COR-L47 (cell line): Measurements from ENCODE around the gene KATNA1.
"Not testable (repeated sequence)": the region's sequence is repeated elsewhere in the genome, so short reads cannot be mapped to it uniquely, and the experiment has no call there.

Experiments
- DNase-seq: peaks from one replicate; lab custom pipeline; 2025; lab: John Stamatoyannopoulos, UW

Gene KATNA1

DNA sequence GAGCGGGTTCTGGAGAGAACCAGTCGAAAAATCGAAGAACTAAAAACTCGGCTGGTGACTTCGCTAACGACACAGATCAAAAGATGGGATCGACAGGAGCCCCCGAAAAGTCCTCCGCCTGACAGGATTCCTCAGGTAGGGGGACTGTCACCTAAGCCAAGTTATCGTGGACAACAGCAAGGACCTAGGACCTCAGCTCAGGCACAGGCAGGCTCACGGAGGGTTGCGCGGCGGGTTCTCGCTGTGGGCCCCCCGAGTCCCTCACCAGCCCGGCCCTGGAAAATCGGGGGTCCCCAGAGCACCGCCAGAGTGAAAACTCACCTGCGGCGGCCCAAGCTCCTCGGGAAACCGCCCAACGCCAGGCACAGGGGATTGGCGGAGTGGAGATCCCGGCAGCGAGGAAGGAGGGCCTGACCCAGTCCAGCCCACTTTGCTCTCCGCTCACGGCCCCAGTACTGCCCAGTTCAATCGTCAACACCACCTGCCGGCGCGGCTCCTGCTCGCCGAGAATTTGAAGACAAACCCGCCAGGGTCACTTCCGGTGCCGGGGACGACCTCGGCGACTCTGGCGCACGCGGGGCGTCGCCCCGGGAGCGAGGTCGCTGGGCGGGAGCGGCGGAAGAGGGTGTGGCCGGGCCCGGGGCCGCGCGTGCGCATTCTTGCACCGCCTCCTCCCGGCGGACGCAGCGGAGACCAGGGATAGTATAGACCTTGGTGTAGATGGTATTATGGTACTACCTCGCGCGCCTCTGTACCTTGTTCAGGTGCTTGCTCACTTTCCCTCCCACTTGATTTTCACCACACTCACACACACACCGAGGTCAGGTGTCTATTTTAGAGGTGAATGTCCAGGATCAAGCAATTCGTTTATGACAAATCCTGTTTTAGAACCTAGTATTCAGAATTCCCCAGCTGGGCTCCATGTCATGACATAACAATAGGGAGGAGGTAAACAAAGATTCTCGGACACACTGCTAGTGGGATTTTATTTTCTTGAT, at the start of gene KATNA1:
Gene KATNA1 (minus strand): TSS at position 567 of the 998 bp plus-strand sequence. CDS start 10,167 bp downstream, outside the sequence.
- DNase-seq: peak; percentile 39

DNA sequence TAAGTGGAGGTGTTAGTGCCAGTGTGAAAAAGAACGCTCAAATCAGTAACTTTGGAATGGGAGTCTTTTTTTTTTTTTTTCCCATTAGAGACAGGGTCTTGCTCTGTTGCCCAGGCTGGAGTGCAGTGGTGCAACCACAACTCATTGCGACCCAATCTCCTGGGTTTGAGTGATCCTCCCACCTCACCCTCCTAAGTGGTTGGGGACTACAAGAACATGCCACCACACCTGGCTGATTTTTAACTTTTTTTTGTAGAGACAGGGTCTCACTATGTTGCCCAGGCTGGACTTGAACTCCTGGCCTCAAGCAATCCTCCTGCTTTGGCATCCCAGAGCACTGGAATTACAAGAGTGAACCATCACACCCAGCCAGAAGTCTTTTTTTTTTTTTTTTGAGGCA, 49.7 kb upstream of the KATNA1 start:
- DNase-seq: no peak

- no peak for DNase-seq
These were observed 48.4 kb upstream of the KATNA1 start for GRCh38 chr6:149696901-149697300.

- DNase-seq: no peak
These were observed 46.4 kb upstream of the KATNA1 start for GRCh38 chr6:149694921-149695320.

DNA sequence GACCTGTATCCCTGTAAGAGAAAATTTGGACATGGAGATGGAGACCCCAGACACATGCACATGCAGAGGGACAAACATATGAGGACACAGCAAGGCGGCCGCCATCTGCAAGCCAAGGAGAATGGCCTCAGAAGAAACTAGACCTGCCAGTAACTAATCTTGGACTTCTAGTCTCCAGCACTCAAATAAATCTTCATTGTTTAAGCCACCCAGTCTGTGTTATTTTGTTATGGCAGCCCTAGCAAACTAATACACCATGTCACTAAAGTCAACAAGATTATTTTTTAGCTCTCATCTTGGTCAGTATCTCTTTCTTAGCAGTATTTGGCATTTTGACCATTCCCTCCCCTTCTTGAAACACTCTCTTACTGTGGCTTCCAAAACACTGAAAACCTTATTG, 42.7 kb upstream of the KATNA1 start:
- no peak for DNase-seq

GRCh38 chr6:149686230-149686629, 37.7 kb upstream of the KATNA1 start:
- DNase-seq: no peak

- DNase-seq: no peak
These were observed 34.8 kb upstream of the KATNA1 start for GRCh38 chr6:149683256-149683859.

DNA sequence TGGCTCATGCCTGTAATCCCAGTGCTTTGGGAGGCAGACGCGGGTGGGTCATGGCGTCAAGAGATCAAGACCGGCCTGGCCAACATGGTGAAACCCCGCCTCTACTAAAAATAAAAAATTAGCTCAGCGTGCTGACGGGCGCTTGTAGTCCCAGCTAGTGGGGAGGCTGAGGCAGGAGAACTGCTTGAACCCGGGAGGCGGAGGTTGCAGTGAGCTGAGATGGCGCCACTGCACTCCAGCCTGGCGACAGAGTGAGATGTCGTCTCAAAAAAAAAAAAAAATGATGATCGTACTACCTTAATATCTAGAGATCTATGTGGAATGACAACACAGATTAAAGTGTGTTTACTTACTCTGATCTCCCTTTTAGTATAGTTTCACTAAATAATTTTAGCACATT, 33.3 kb upstream of the KATNA1 start:
- not testable (repeated sequence) for DNase-seq

GRCh38 chr6:149681209-149681608, 32.7 kb upstream of the KATNA1 start:
- DNase-seq: no peak

DNA sequence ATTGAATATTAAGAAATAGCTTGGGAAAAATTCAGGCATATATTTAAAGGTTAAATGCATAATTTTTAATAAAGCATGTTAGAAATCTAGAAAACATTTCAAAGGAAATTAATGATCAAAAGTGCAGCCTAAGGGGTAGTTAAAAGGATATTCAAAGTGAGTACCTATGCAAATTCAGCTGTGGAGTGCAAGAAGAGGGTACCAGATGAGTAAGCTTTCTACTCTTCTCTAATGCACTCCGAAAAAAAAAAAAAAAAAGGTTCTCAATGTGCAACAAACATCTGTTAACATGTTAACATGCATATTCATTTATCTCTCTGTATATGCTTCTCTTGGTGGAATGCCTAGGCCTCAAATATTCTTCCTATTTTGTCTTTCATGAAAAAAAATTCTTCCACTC, 32.0 kb upstream of the KATNA1 start:
- no peak for DNase-seq

- DNase-seq: not testable (repeated sequence)
These were observed 23.8 kb upstream of the KATNA1 start for GRCh38 chr6:149672265-149672664.

DNA sequence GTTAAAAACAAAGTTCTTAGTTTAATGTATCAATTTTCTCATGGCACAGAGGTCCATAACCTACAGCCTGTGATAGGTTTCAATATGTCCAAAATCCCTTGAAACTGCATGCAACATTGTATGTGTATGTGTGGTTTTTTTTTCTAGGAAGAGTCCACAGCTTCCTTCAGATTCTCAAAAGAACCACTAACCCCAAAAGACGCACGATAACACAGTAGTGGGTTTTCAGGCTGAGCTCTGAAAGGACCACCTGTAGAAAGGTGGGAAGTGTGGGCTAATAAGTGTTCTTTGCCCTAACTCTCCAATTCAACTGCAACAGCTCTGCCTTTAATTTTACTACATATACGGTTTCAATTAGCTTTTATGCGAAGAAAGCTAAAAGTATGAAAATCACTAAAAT, 11.5 kb upstream of the KATNA1 start:
- DNase-seq: no peak

GRCh38 chr6:149657441-149657840, 8.9 kb upstream of the KATNA1 start:
- no peak for DNase-seq

DNA sequence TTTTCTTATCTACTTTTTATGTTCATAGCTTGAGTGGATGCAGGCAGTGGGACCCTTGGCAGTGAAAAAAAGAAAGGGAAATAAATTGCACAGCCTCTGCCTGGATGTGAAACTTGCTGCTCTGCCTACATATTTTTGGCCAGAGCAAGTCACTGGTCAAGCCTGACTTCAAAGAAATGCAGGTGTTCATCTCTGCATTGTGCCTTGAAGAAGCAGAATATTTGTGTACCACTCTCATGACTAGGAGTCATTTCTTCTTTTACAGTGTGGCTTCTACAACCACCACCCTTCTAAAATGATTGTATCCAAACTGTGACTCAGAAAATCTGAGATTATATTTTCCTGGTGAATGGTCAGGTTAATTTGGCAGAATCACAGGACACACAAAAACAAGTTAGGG, 2.5 kb upstream of the KATNA1 start:
- DNase-seq: no peak

- no peak for DNase-seq
These were observed 1.9 kb downstream of the KATNA1 start for GRCh38 chr6:149646599-149646998.

DNA sequence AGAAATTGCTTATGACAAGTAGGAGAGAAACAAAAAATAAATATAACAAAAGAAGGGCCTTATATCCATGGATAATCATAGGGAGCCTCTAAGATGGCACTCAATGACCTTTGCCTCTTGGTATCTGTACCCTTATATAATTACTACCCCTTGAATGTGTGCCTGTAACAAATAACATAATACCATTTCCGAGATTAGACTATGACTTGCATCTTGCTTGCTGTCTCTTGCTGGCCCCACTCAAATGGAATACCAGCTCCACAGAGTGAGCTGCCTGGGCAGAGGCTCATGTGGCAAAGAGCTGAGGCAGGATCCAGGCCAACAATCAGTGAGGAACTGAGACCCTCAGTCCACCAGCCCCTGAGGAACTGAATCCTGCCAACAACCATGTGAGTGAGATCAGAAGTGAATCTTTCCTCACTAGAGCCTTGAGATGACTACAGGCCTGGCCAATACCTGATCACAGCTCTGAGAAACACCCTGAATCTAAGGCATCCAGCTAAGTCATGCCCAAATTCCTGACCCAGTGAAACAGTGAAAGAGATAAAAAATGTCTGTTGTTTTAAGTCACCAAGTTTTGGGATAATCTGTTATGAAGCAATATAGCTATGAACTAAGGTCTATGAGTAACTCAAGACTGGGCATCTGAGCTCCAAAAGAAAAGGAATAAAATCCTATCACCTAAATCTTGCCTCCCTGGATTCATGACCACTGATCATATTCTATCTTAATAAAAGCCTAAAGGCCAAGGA, 5.5 kb downstream of the KATNA1 start:
- DNase-seq: no peak

- DNase-seq: no peak
These were observed 12.4 kb downstream of the KATNA1 start for GRCh38 chr6:149636124-149636523.

DNA sequence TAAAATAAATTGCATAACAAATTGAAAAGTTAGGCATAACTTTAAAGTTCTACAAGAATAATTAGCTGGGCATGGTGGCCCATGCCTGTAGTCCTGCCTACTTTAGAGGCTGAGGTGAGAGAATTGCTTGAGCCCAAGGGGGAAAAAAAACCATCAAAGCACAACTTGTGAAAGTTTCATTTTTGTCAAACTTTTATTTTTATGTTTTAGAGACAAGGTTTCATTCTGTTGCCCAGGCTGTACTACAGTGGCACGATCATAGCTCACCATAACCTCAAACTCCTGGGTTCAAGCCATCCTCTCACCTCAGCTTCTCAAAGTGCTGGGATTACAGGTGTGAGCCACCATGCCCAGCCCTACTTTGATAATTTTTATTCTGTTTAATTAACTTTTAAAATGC, 14.2 kb downstream of the KATNA1 start:
- DNase-seq: no peak

GRCh38 chr6:149628875-149629510, 19.5 kb downstream of the KATNA1 start:
- no peak for DNase-seq

DNA sequence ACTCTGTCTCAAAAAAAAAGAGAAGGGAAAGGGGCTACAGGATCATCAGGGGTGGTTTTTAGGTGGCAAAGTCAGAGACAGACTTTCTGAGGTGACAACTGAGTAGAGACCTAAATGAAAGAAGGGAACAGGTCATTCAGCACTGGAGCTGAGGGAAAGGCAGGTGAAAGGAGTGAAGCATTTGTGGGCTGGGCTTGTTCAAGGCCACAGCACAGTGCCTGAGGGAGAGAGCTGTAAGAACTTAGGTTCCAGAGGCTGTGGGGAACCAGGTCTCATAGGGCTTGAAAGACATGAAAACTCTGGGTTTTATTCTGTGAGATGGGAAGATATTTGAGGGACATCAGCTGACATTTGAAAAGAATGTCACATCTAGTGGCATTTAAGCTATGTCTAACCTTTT, 20.8 kb downstream of the KATNA1 start:
- no peak for DNase-seq

- no peak for DNase-seq
These were observed 32.7 kb downstream of the KATNA1 start for GRCh38 chr6:149615805-149616204.

DNA sequence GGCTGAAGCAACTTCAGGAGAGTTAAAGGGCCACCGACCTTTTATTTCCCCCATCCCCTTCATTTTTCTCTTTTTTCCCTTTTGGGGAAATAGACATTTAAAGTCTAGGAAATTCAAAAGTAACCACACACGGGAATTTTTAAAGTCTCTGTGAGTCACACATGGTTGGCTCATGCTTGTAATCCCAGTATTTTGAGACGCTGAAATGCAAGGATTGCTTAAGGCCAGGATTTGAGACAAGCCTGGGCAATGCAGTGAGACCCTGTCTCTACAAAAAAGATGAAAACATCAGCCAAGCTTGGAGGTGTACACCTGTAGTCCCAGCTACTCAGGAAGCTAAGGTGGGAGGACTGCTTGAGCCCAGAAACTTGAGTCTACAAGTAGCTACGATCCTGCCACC, 34.2 kb downstream of the KATNA1 start:
- DNase-seq: no peak
